CMK (cell line): ENCODE results near the gene S100A12.
A peak's percentile ranks its signal among the peaks of the same experiment; 100 is the strongest.
"Not testable (repeated sequence)": the region's sequence is repeated elsewhere in the genome, so short reads cannot be mapped to it uniquely, and the experiment has no call there.

Source experiments
- DNase-seq: peaks from one replicate; pipeline ENCODE4 v3.0.0-alpha.2; 2010; ENCODE audit warnings: low read depth

S100A12 gene

GRCh38 chr1:153353226-153353947 lies 22.0 kb downstream of the S100A12 start:
- DNase-seq, result no peak

- DNase-seq, result peak; percentile 35
These were observed 22.9 kb downstream of the S100A12 start for GRCh38 chr1:153352523-153352922.

GRCh38 chr1:153350321-153350957 lies 25.0 kb downstream of the S100A12 start:
- DNase-seq, result no peak

GRCh38 chr1:153349363-153350320 lies 25.8 kb downstream of the S100A12 start:
- DNase-seq, result no peak

- no peak for DNase-seq
These were observed 26.7 kb downstream of the S100A12 start, which contains the start of gene PGLYRP4 for GRCh38 chr1:153348511-153349362. PGLYRP4 (minus strand) TSS chr1:153348841; CDS start chr1:153347932, 909 bp downstream.

GRCh38 chr1:153347856-153348255 lies 27.6 kb downstream of the S100A12 start:
- no peak for DNase-seq

GRCh38 chr1:153347049-153347448 lies 28.4 kb downstream of the S100A12 start:
- not testable (repeated sequence) for DNase-seq

GRCh38 chr1:153346077-153346723 lies 29.2 kb downstream of the S100A12 start:
- no peak for DNase-seq

- no peak for DNase-seq
These were observed 30.0 kb downstream of the S100A12 start for GRCh38 chr1:153345187-153346076.

- no peak for DNase-seq
These were observed 30.7 kb downstream of the S100A12 start for GRCh38 chr1:153344718-153345025.

GRCh38 chr1:153343811-153344717 lies 31.4 kb downstream of the S100A12 start:
- DNase-seq, result peak; percentile 69

GRCh38 chr1:153343040-153343681 lies 32.3 kb downstream of the S100A12 start:
- DNase-seq, result no peak

- DNase-seq, result no peak
These were observed 33.2 kb downstream of the S100A12 start for GRCh38 chr1:153342178-153342577.

GRCh38 chr1:153341431-153341934 lies 33.9 kb downstream of the S100A12 start:
- no peak for DNase-seq

- DNase-seq, result no peak
These were observed 35.1 kb downstream of the S100A12 start for GRCh38 chr1:153340356-153340755.

GRCh38 chr1:153339802-153340201 lies 35.6 kb downstream of the S100A12 start:
- DNase-seq, result no peak

- no peak for DNase-seq
These were observed 37.2 kb downstream of the S100A12 start for GRCh38 chr1:153337980-153338853.
